Ectodermal cell (in vitro differentiated cells): ENCODE results near the gene FMNL2.

ENCODE experiments used
- H3K27ac ChIP-seq: 2 replicates; pipeline ENCODE4 v1.7.0; 2013; ENCODE audit warnings: mild to moderate bottlenecking, low read depth, low read length; ENCODE audit not compliant: insufficient read depth, poor library complexity, severe bottlenecking
- H3K27me3 ChIP-seq: 2 replicates; pipeline ENCODE4 v1.7.0; 2013; ENCODE audit warnings: mild to moderate bottlenecking, low read length; ENCODE audit not compliant: insufficient read depth, control insufficient read depth, poor library complexity, severe bottlenecking
- H3K36me3 ChIP-seq: one replicate; pipeline ENCODE4 v1.7.0; 2013; ENCODE audit warnings: low read length; ENCODE audit not compliant: control insufficient read depth, insufficient read depth
- H3K4me1 ChIP-seq: one replicate; pipeline ENCODE4 v1.7.0; 2013; ENCODE audit warnings: low read length; ENCODE audit not compliant: control insufficient read depth, insufficient read depth
- H3K4me3 ChIP-seq: 2 replicates; pipeline ENCODE4 v1.7.0; 2013; ENCODE audit warnings: low read depth, low read length, control low read depth; ENCODE audit not compliant: insufficient read depth
- H3K9me3 ChIP-seq: 2 replicates; pipeline ENCODE4 v1.7.0; 2013; ENCODE audit warnings: mild to moderate bottlenecking, low read length, moderate library complexity; ENCODE audit not compliant: control insufficient read depth
- WGBS, 2 experiments: methylation state at CpG; one replicate each; pipeline ENCODE4 v1.1.7; 2013; ENCODE audit warnings: missing lambda C conversion rate in 2 of 2; 5-methylcytosine and 5-hydroxymethylcytosine counted together

The FMNL2 gene

GRCh38 chr2:152648336-152648735 lies 313.4 kb downstream of the FMNL2 start:
- H3K36me3 ChIP-seq = peaks cover 2% of the 10 kb centered on the region
- 30 to 36% methylated on average over 2 of the region's 2 CpGs for WGBS, 2 experiments

GRCh38 chr2:152649997-152650396 lies 315.0 kb downstream of the FMNL2 start:
- Histone ChIP-seq H3K4me1 (peaks cover 9% of the 10 kb centered on the region), H3K4me3 (no peak overlapping the region), H3K27ac (no peak overlapping the region), H3K36me3 (no peaks in the 10 kb centered on the region), H3K9me3 (no peaks in the 10 kb centered on the region), H3K27me3 (no peaks in the 10 kb centered on the region)
- 100% methylated on average over 1 of the region's 1 CpG; no CpG with 5 or more reads in 1 of the 2 experiments for WGBS, 2 experiments

More at GRCh38 chr2:152648336-152648735, 313.4 kb downstream of the FMNL2 start:
- no peaks in the 10 kb centered on the region for H3K27me3 ChIP-seq
- peaks cover 9% of the 10 kb centered on the region for H3K4me1 ChIP-seq
- H3K27ac ChIP-seq = no peak overlapping the region
- H3K4me3 ChIP-seq = no peak overlapping the region
- no peaks in the 10 kb centered on the region for H3K9me3 ChIP-seq

GRCh38 chr2:152650768-152651371 lies 315.9 kb downstream of the FMNL2 start:
- no peaks in the 10 kb centered on the region for H3K27me3 ChIP-seq
- H3K4me1 ChIP-seq = peaks cover 9% of the 10 kb centered on the region
- H3K27ac ChIP-seq = no peak overlapping the region
- no peaks in the 10 kb centered on the region for H3K36me3 ChIP-seq
- no peak overlapping the region for H3K4me3 ChIP-seq
- no peaks in the 10 kb centered on the region for H3K9me3 ChIP-seq
- 94 to 96% methylated on average over 6 of the region's 6 CpGs for whole genome bisulfite sequencing, 2 experiments

GRCh38 chr2:152651834-152652233 lies 316.9 kb downstream of the FMNL2 start:
- Histone ChIP-seq H3K27ac (no peak overlapping the region), H3K4me1 (peaks cover 9% of the 10 kb centered on the region), H3K36me3 (peaks cover 5% of the 10 kb centered on the region), H3K27me3 (no peaks in the 10 kb centered on the region), H3K9me3 (no peaks in the 10 kb centered on the region), H3K4me3 (no peak overlapping the region)
- WGBS, 2 experiments = 75 to 87% methylated on average over 2 of the region's 2 CpGs

- WGBS, 2 experiments = 100% methylated on average over 1 of the region's 1 CpG; no CpG with 5 or more reads in 1 of the 2 experiments
These were observed 320.9 kb downstream of the FMNL2 start for GRCh38 chr2:152655880-152656279.

GRCh38 chr2:152657043-152657442 lies 322.1 kb downstream of the FMNL2 start:
- Histone ChIP-seq H3K27me3 (no peaks in the 10 kb centered on the region), H3K36me3 (peaks cover 37% of the 10 kb centered on the region), H3K4me3 (no peak overlapping the region), H3K27ac (no peak overlapping the region), H3K4me1 (no peaks in the 10 kb centered on the region), H3K9me3 (no peaks in the 10 kb centered on the region)
- 91 to 95% methylated on average over 4 of the region's 4 CpGs for WGBS, 2 experiments

More at GRCh38 chr2:152655880-152656279, 320.9 kb downstream of the FMNL2 start:
- Histone ChIP-seq H3K27me3 (no peaks in the 10 kb centered on the region), H3K36me3 (peaks cover 28% of the 10 kb centered on the region), H3K4me3 (no peak overlapping the region), H3K4me1 (no peaks in the 10 kb centered on the region), H3K9me3 (no peaks in the 10 kb centered on the region), H3K27ac (no peak overlapping the region)

- no peaks in the 10 kb centered on the region for H3K27me3 ChIP-seq
- no peak overlapping the region for H3K27ac ChIP-seq
- no peak overlapping the region for H3K4me3 ChIP-seq
- WGBS, 2 experiments = 83% methylated on average over 1 of the region's 1 CpG; no CpG with 5 or more reads in 1 of the 2 experiments
- H3K4me1 ChIP-seq = no peaks in the 10 kb centered on the region
- no peaks in the 10 kb centered on the region for H3K9me3 ChIP-seq
- H3K36me3 ChIP-seq = peaks cover 41% of the 10 kb centered on the region
These were observed 323.2 kb downstream of the FMNL2 start for GRCh38 chr2:152658221-152658620.

- peaks cover 57% of the 10 kb centered on the region for H3K36me3 ChIP-seq
- no peaks in the 10 kb centered on the region for H3K9me3 ChIP-seq
- no peak overlapping the region for H3K4me3 ChIP-seq
- 87 to 97% methylated on average over 3 of the region's 4 CpGs for WGBS, 2 experiments
- no peak overlapping the region for H3K27ac ChIP-seq
- H3K4me1 ChIP-seq = no peaks in the 10 kb centered on the region
- no peaks in the 10 kb centered on the region for H3K27me3 ChIP-seq
These were observed 326.1 kb downstream of the FMNL2 start for GRCh38 chr2:152661076-152661475.

- Histone ChIP-seq H3K27me3 (no peaks in the 10 kb centered on the region), H3K27ac (no peak overlapping the region), H3K9me3 (no peaks in the 10 kb centered on the region), H3K4me1 (no peaks in the 10 kb centered on the region), H3K36me3 (peaks cover 62% of the 10 kb centered on the region), H3K4me3 (no peak overlapping the region)
- WGBS, 2 experiments = 92 to 96% methylated on average over 7 of the region's 7 CpGs
These were observed 329.8 kb downstream of the FMNL2 start for GRCh38 chr2:152664725-152665124.

- Histone ChIP-seq H3K4me3 (no peak overlapping the region), H3K9me3 (no peaks in the 10 kb centered on the region), H3K27me3 (no peaks in the 10 kb centered on the region), H3K36me3 (peaks cover 53% of the 10 kb centered on the region), H3K27ac (no peak overlapping the region), H3K4me1 (no peaks in the 10 kb centered on the region)
- WGBS, 2 experiments = 98 to 100% methylated on average over 2 to 4 of the region's 4 CpGs
These were observed 339.4 kb downstream of the FMNL2 start for GRCh38 chr2:152674334-152674733.
